Measurements from ENCODE around the gene DTHD1. TPM values are rescaled to one million over a fixed set of nuclear protein-coding genes. Genes with fewer than 3 reads are reported as not detected.

DTHD1 gene
- total RNA-seq = under 1 TPM in 3 of 4 donors, not detected in 1; 0.20 to 0.60 (median 0.42) TPM

- TF ChIP-seq POLR2A (IDR thresholded peaks at IDR 0.05) (no peak), EP300 (IDR thresholded peaks at IDR 0.05) (no peak), CTCF (IDR thresholded peaks at IDR 0.05) (no peak)
- H3K27me3 ChIP-seq = no peaks in the 10 kb centered on the region
- peaks cover 0 to 8% (median 4%) of the 10 kb centered on the region in 4 donors for H3K4me1 ChIP-seq
- DNase-seq (ENCODE audit: low spot score in 2 of 2) = no peak
- H3K36me3 ChIP-seq = no peaks in the 10 kb centered on the region
- WGBS, 2 donors = 97% methylated on average over 5 of the region's 5 CpGs
- H3K27ac ChIP-seq = no peak within 1 kb of the TSS
- H3K9me3 ChIP-seq = no peaks in the 10 kb centered on the region
- no peak within 1 kb of the TSS for H3K4me3 ChIP-seq
Measured at GRCh38 chr4:36281384-36282106, at the start of gene DTHD1. DTHD1 (plus strand) TSS chr4:36281616; CDS start chr4:36281759, 143 bp downstream.

GRCh38 chr4:36233567-36234266 is 47.7 kb upstream of the DTHD1 start:
- Histone ChIP-seq H3K9me3 (no peaks in the 10 kb centered on the region), H3K27me3 (no peaks in the 10 kb centered on the region), H3K36me3 (peaks cover 0 to 5% (median 0%) of the 10 kb centered on the region in 3 donors), H3K27ac (no peak overlapping the region), H3K4me3 (no peak overlapping the region), H3K4me1 (peaks cover 0 to 6% (median 0%) of the 10 kb centered on the region in 4 donors)
- 72 to 79% methylated on average over 10 of the region's 10 CpGs for WGBS, 2 donors
- DNase-seq (ENCODE audit: low spot score in 2 of 2) = no peak
- no peak for TF ChIP-seq EP300 (IDR thresholded peaks at IDR 0.05)
- TF ChIP-seq POLR2A (IDR thresholded peaks at IDR 0.05) = no peak
- TF ChIP-seq CTCF (IDR thresholded peaks at IDR 0.05) = no peak

- 77 to 89% methylated on average over 3 of the region's 3 CpGs for WGBS, 2 donors
- Histone ChIP-seq H3K4me3 (no peak overlapping the region), H3K4me1 (peaks cover 0 to 5% (median 0%) of the 10 kb centered on the region in 4 donors), H3K27me3 (no peaks in the 10 kb centered on the region), H3K9me3 (no peaks in the 10 kb centered on the region), H3K36me3 (peaks cover 0 to 5% (median 0%) of the 10 kb centered on the region in 3 donors), H3K27ac (no peak overlapping the region)
- TF ChIP-seq CTCF (IDR thresholded peaks at IDR 0.05) (no peak), EP300 (IDR thresholded peaks at IDR 0.05) (no peak), POLR2A (IDR thresholded peaks at IDR 0.05) (no peak)
- DNase-seq (ENCODE audit: low spot score in 2 of 2) = no peak
Measured at GRCh38 chr4:36235306-36235705, 46.1 kb upstream of the DTHD1 start.

- Histone ChIP-seq H3K27ac (no peak overlapping the region), H3K4me1 (peaks cover 0 to 10% (median 0%) of the 10 kb centered on the region in 4 donors), H3K9me3 (no peaks in the 10 kb centered on the region), H3K27me3 (no peaks in the 10 kb centered on the region), H3K36me3 (peaks cover 0 to 5% (median 0%) of the 10 kb centered on the region in 3 donors), H3K4me3 (no peak overlapping the region)
- TF ChIP-seq EP300 (IDR thresholded peaks at IDR 0.05) (no peak), CTCF (IDR thresholded peaks at IDR 0.05) (no peak), POLR2A (IDR thresholded peaks at IDR 0.05) (no peak)
- 92 to 96% methylated on average over 2 of the region's 2 CpGs for WGBS, 2 donors
- DNase-seq (ENCODE audit: low spot score in 2 of 2) = no peak
Measured at GRCh38 chr4:36236159-36236558, 45.3 kb upstream of the DTHD1 start.
